Panc1 (cell line): ENCODE results near the gene CORO2B. TPM values are rescaled to one million over a fixed set of nuclear protein-coding genes. Genes with fewer than 3 reads are reported as not detected.

Experiments
- ATAC-seq: fragments of 200-7000 bp; cut with Tn5 transposase; 2 replicates; pipeline ENCODE4 v1.9.1; 2020; ENCODE audit warnings: mild to moderate bottlenecking, moderate library complexity
- Bru-seq: library from RNA; stranded (reverse); fragments of 400-500 nt; gene quantifications from one replicate; lab custom pipeline; 2021; lab: Mats Ljungman, UMichigan
- BruChase-seq, 2 experiments: library from RNA; stranded (reverse); fragments of 400-500 nt; gene quantifications; one replicate each; lab custom pipeline; 2021; lab: Mats Ljungman, UMichigan
- BruUV-seq: library from RNA; stranded (reverse); fragments of 400-500 nt; replicated peaks from 2 replicates; lab custom pipeline; 2021; lab: Mats Ljungman, UMichigan
- CTCF ChIA-PET: fragments of 300-600 bp; sonication (Branson Sonifier 250); formaldehyde crosslinking; loops from one replicate; lab custom pipeline; 2022; ENCODE audit warnings: antibody characterized with exemption; lab: Charles Lee
- POLR2A ChIA-PET: fragments of 300-600 bp; sonication (Branson Sonifier 250); formaldehyde crosslinking; loops from one replicate; lab custom pipeline; 2022; ENCODE audit warnings: antibody characterized with exemption; lab: Charles Lee
- DNase-seq: peaks from one replicate; pipeline ENCODE4 v3.0.0-alpha.2; 2010; ENCODE audit warnings: low read depth, low spot score
- H3K27ac ChIP-seq: 2 replicates; pipeline ENCODE4 v1.5.1; 2011; ENCODE audit warnings: mild to moderate bottlenecking, low read length, inconsistent platforms
- H3K27me3 ChIP-seq: fragments of 200-500 bp; sonication (Bioruptor generic); 2 replicates; pipeline ENCODE4 v1.6.0; 2014; ENCODE audit warnings: low read length, inconsistent platforms; ENCODE audit not compliant: control insufficient read depth, insufficient read depth
- H3K36me3 ChIP-seq: fragments of 200-500 bp; sonication (Bioruptor generic); 2 replicates; pipeline ENCODE4 v1.5.1; 2014; ENCODE audit warnings: inconsistent platforms, mild to moderate bottlenecking, low read length, moderate library complexity; ENCODE audit not compliant: control insufficient read depth, insufficient read depth
- H3K4me1 ChIP-seq: 2 replicates; pipeline ENCODE4 v1.5.1; 2011; ENCODE audit warnings: inconsistent platforms, mild to moderate bottlenecking, low read length, moderate library complexity; ENCODE audit not compliant: control insufficient read depth, insufficient read depth
- H3K4me3 ChIP-seq, 2 experiments: 2 replicates each; pipeline ENCODE4 v1.5.1; 2011 to 2012; ENCODE audit warnings: low read depth in 2 of 2, low read length in 2 of 2, mild to moderate bottlenecking in 2 of 2, inconsistent platforms in 1 of 2, moderate library complexity in 1 of 2
- H3K9me3 ChIP-seq: fragments of 200-500 bp; sonication (Bioruptor generic); 2 replicates; pipeline ENCODE4 v1.5.1; 2014; ENCODE audit warnings: low read depth, mild to moderate bottlenecking, inconsistent platforms, low read length, moderate library complexity; ENCODE audit not compliant: control insufficient read depth, insufficient read depth
- POLR2AphosphoS5 ChIP-seq: IDR thresholded peaks from 2 replicates; pipeline ENCODE4 v1.6.1; 2012; ENCODE audit warnings: mild to moderate bottlenecking, low read depth, low read length, moderate library complexity
- SIN3A ChIP-seq: IDR thresholded peaks from 2 replicates; pipeline ENCODE4 v1.6.1; 2012; ENCODE audit warnings: low read depth, mild to moderate bottlenecking, low read length, moderate library complexity, borderline replicate concordance; ENCODE audit not compliant: insufficient read depth
- TCF7L2 ChIP-seq: IDR thresholded peaks from 2 replicates; pipeline ENCODE4 v1.6.1; 2011; ENCODE audit warnings: mild to moderate bottlenecking, low read depth, low read length, inconsistent platforms
- in situ Hi-C: cut with HindIII; loops from 2 replicates; pipeline ENCODE4 v1.10.0; 2016; ENCODE audit warnings: low sequenced_read_pairs, low pct_unique_long_range_greater_than_20kb
- intact Hi-C: fragments of 100-400 bp; cut with micrococcal nuclease; formaldehyde crosslinking; loops from one replicate; pipeline ENCODE4 v1.10.0; 2022; ENCODE audit not compliant: unreplicated experiment
- long read RNA-seq: library from polyadenylated mRNA; unstranded; transcript quantifications from one replicate; pipeline ENCODE4 v2.0.0, GENCODE V29; 2021; ENCODE audit not compliant: unreplicated experiment
- polyA plus RNA-seq: library from polyadenylated mRNA; unstranded; fragments of >200 nt; gene quantifications from one replicate; pipeline ENCODE4 v1.2.1, GENCODE V29; 2012; ENCODE audit warnings: missing spikeins; ENCODE audit not compliant: insufficient read length
- total RNA-seq: library from RNA; stranded (reverse); gene quantifications from one replicate; pipeline ENCODE4 v1.2.1, GENCODE V29; 2021; ENCODE audit not compliant: unreplicated experiment
- TF ChIP-seq, protein P1 (sequence below): fragments of 450-650 bp; IDR thresholded peaks from 2 replicates; pipeline ENCODE4 v1.5.1; 2017; ENCODE audit warnings: mild to moderate bottlenecking
- TF ChIP-seq, protein P2 (sequence below), 2 experiments: IDR thresholded peaks; 2 replicates each; pipeline ENCODE4 v1.6.1; 2011 to 2012; ENCODE audit warnings: low read depth in 2 of 2, control low read depth in 1 of 2, low read length in 1 of 2, mild to moderate bottlenecking in 1 of 2, moderate library complexity in 1 of 2; ENCODE audit not compliant: insufficient read depth in 1 of 2

CORO2B gene
- total RNA-seq (0.36 TPM), Bru-seq, nascent RNA (percentile 25 among the genes with signal in this experiment), BruChase-seq, experiment 1, labeled RNA remaining after a 2-hour chase (percentile 26 among the genes with signal in this experiment), BruChase-seq, experiment 2, labeled RNA remaining after a 6-hour chase (percentile 24 among the genes with signal in this experiment)
- 0.13 TPM for polyA plus RNA-seq
- long read RNA-seq, partial matches to known transcripts, result 1 of 1 reads
- long read RNA-seq, other reads (novel, unspliced or antisense), result 0 of 1 reads

DNA sequence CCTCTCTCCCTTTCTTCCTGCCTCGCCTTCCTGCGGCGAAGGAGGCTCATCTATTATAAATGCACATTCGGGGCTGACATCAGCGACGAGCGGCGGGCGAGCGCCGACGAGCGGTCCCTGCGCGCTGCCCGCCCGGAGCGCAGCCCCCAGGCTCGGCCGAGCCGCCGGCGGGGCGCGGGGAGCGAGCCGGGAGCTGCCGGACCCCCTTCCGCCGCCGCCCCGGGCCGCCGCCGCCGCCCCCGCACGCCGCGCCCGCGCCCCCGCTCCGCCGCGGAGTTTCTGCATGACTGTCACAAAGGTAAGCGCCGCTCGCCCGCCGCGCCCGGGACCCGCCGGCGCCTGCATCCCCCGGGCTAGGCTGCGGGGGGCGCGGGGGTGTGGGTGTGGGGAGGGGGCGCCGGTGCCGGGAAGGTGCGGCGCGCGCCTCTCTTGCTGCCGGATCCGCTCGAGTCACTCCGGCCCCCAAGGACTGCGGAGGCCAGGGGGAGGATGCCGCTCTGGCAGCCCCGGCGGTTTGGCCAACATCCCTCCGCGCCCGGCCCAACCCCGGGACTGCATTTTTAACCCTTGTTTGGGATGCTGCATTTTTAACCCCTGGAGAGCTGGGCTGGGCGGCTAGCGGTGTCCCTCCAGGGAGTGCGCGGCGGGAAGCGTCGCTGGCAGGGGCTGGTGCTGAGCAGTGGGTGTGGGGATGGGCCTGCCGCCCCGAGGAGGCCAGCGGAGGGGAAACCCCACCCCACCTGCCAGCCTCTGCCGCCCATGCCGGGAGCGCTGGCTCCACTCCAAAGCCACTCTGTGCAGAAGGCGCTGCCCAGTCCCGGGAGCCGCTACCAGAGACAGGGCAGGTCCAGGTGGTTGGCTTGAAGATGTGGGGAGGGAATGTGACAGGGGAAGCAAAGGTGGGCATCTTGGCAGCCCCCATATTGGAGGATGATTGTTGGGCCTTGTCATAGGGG, at the start of gene CORO2B:
TSS of gene CORO2B (plus strand) at position 14 of the 956 bp plus-strand sequence. CDS start at position 284, 270 bp downstream.
- POLR2A ChIA-PET, result no interaction called here

GRCh38 chr15:68531387-68532179, 47.2 kb upstream of the CORO2B start:
- Histone ChIP-seq H3K27me3 (peaks cover 10% of the 10 kb centered on the region; the same call in 1 of the 2 replicates), H3K9me3 (peaks cover 5% of the 10 kb centered on the region; the same call in 1 of the 2 replicates), H3K27ac (no peak overlapping the region), H3K4me1 (no peaks in the 10 kb centered on the region), H3K36me3 (no peaks in the 10 kb centered on the region), H3K4me3 (no peak overlapping the region)
- intact Hi-C loops (no loop called here), in situ Hi-C loops (no loop called here)
- TF ChIP-seq SIN3A (no peak), TCF7L2 (no peak), POLR2AphosphoS5 (no peak)
- TF ChIP-seq, protein P1, sequence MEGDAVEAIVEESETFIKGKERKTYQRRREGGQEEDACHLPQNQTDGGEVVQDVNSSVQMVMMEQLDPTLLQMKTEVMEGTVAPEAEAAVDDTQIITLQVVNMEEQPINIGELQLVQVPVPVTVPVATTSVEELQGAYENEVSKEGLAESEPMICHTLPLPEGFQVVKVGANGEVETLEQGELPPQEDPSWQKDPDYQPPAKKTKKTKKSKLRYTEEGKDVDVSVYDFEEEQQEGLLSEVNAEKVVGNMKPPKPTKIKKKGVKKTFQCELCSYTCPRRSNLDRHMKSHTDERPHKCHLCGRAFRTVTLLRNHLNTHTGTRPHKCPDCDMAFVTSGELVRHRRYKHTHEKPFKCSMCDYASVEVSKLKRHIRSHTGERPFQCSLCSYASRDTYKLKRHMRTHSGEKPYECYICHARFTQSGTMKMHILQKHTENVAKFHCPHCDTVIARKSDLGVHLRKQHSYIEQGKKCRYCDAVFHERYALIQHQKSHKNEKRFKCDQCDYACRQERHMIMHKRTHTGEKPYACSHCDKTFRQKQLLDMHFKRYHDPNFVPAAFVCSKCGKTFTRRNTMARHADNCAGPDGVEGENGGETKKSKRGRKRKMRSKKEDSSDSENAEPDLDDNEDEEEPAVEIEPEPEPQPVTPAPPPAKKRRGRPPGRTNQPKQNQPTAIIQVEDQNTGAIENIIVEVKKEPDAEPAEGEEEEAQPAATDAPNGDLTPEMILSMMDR, result no peak
- TF ChIP-seq, protein P2, sequence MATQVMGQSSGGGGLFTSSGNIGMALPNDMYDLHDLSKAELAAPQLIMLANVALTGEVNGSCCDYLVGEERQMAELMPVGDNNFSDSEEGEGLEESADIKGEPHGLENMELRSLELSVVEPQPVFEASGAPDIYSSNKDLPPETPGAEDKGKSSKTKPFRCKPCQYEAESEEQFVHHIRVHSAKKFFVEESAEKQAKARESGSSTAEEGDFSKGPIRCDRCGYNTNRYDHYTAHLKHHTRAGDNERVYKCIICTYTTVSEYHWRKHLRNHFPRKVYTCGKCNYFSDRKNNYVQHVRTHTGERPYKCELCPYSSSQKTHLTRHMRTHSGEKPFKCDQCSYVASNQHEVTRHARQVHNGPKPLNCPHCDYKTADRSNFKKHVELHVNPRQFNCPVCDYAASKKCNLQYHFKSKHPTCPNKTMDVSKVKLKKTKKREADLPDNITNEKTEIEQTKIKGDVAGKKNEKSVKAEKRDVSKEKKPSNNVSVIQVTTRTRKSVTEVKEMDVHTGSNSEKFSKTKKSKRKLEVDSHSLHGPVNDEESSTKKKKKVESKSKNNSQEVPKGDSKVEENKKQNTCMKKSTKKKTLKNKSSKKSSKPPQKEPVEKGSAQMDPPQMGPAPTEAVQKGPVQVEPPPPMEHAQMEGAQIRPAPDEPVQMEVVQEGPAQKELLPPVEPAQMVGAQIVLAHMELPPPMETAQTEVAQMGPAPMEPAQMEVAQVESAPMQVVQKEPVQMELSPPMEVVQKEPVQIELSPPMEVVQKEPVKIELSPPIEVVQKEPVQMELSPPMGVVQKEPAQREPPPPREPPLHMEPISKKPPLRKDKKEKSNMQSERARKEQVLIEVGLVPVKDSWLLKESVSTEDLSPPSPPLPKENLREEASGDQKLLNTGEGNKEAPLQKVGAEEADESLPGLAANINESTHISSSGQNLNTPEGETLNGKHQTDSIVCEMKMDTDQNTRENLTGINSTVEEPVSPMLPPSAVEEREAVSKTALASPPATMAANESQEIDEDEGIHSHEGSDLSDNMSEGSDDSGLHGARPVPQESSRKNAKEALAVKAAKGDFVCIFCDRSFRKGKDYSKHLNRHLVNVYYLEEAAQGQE (IDR thresholded peaks at IDR 0.05; ENCODE audit: insufficient read depth in 1 of 2, low read depth in 2 of 2, low read length in 1 of 2), result no peak
- ATAC-seq (no peak), DNase-seq (no peak)
- CTCF ChIA-PET, result no interaction called here
- no TSS peak for BruUV-seq
- POLR2A ChIA-PET, result no interaction called here

More for the DNA sequence above, at the start of gene CORO2B:
- peak within 1 kb of the TSS; percentile 42 to 43 for H3K4me3 ChIP-seq
- peak; percentile 56 for ATAC-seq
- H3K9me3 ChIP-seq, result no peaks in the 10 kb centered on the region
- TF ChIP-seq POLR2AphosphoS5 (no peak), SIN3A (no peak), TCF7L2 (no peak)
- TF ChIP-seq, protein P2 (IDR thresholded peaks at IDR 0.05; ENCODE audit: insufficient read depth in 1 of 2, low read depth in 2 of 2, low read length in 1 of 2), result no peak
- TF ChIP-seq, protein P1, result no peak
- in situ Hi-C loops (no loop called here), intact Hi-C loops (no loop called here)
- BruUV-seq, result no TSS peak
- H3K27me3 ChIP-seq, result peaks cover 5% of the 10 kb centered on the region
- no peak for DNase-seq
- H3K27ac ChIP-seq, result no peak within 1 kb of the TSS
- CTCF ChIA-PET, result no interaction called here
- no peaks in the 10 kb centered on the region; the same call in 1 of the 2 replicates for H3K4me1 ChIP-seq
- H3K36me3 ChIP-seq, result no peaks in the 10 kb centered on the region
